Skeletal muscle tissue (tissue), 4 donors: ENCODE results near the gene RGS5. TPM values are rescaled to one million over a fixed set of nuclear protein-coding genes. Genes with fewer than 3 reads are reported as not detected.

Experiments
- H3K27ac ChIP-seq: one replicate; pipeline ENCODE4 v1.7.0; 2013; ENCODE audit warnings: mild to moderate bottlenecking, low read depth, low read length, inconsistent platforms
- H3K27me3 ChIP-seq, 3 donors: one replicate each; pipeline ENCODE4 v1.7.0; 2013; ENCODE audit warnings: low read length in 3 of 3; ENCODE audit not compliant: control insufficient read depth in 3 of 3, insufficient read depth in 3 of 3
- H3K36me3 ChIP-seq, 3 donors: one replicate each; pipeline ENCODE4 v1.7.0; 2013; ENCODE audit warnings: low read length in 3 of 3; ENCODE audit not compliant: control insufficient read depth in 3 of 3, insufficient read depth in 3 of 3
- H3K4me1 ChIP-seq, 3 donors: one replicate each; pipeline ENCODE4 v1.7.0; 2013; ENCODE audit warnings: low read length in 3 of 3, mild to moderate bottlenecking in 3 of 3; ENCODE audit not compliant: control insufficient read depth in 3 of 3, insufficient read depth in 3 of 3
- H3K4me3 ChIP-seq, 3 donors: one replicate each; pipeline ENCODE4 v1.7.0; 2013; ENCODE audit warnings: low read length in 3 of 3
- H3K9ac ChIP-seq, 3 donors: one replicate each; pipeline ENCODE4 v1.7.0; 2013; ENCODE audit warnings: low read length in 3 of 3, mild to moderate bottlenecking in 3 of 3, moderate library complexity in 2 of 3, low read depth in 1 of 3
- H3K9me3 ChIP-seq, 3 donors: one replicate each; pipeline ENCODE4 v1.7.0; 2013; ENCODE audit warnings: low read length in 3 of 3; ENCODE audit not compliant: control insufficient read depth in 3 of 3
- total RNA-seq: library from RNA; depleted of rRNA; stranded (reverse); fragments of >200 nt; gene quantifications from one replicate; pipeline ENCODE4 v1.2.3, GENCODE V29; 2014
- donor health status: Osteomylitis.

RGS5 gene
- total RNA-seq, 1 donor from 2014 or later = 7.8 TPM

DNA sequence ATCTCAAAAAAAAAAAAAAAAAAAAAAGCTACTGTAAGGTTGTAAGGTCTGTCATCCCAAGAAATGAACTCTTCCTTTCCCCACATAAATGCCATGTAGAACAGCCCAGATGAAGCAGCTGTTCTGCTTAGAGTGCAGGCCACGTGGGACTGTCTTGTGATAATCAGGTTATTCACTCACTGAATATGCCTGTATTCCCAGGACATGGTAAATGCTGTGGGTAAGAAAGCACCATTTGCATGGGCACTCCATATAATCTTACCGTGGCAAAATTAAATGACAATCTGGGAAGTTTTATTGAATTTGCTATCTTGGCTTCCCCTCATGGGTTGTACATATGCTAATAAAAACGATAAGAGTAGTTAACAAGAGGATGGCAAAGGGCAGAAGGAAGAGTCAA, 13.8 kb downstream of the RGS5 start:
- no peak overlapping the region for H3K4me3 ChIP-seq
- H3K9me3 ChIP-seq = no peaks in the 10 kb centered on the region
- no peaks in the 10 kb centered on the region for H3K27me3 ChIP-seq
- H3K4me1 ChIP-seq = no peaks in the 10 kb centered on the region
- H3K27ac ChIP-seq = no peak overlapping the region
- no peaks in the 10 kb centered on the region for H3K36me3 ChIP-seq
- H3K9ac ChIP-seq = no peak overlapping the region

DNA sequence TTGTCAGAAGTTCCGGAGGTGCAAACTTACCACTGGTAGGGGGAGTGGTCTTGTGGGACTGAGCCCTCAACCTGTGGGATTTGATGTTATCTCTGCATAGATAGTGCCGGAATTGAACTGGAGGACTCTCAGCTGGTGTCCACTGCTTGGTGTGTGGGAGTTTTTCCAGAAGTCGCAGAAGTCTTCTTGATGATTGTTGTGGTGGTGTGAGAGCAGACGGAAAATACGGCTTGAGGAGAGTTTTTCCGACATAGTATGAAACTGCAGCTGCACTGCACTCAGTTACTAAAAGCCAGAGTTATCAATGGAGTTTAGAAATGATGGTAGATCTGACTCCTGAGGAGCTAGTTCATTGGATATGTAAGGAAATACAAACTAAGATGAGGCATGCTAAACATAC, 14.9 kb downstream of the RGS5 start:
- Histone ChIP-seq H3K9ac (no peak overlapping the region), H3K27me3 (no peaks in the 10 kb centered on the region), H3K4me3 (no peak overlapping the region), H3K27ac (no peak overlapping the region), H3K4me1 (no peaks in the 10 kb centered on the region), H3K9me3 (no peaks in the 10 kb centered on the region), H3K36me3 (no peaks in the 10 kb centered on the region)

DNA sequence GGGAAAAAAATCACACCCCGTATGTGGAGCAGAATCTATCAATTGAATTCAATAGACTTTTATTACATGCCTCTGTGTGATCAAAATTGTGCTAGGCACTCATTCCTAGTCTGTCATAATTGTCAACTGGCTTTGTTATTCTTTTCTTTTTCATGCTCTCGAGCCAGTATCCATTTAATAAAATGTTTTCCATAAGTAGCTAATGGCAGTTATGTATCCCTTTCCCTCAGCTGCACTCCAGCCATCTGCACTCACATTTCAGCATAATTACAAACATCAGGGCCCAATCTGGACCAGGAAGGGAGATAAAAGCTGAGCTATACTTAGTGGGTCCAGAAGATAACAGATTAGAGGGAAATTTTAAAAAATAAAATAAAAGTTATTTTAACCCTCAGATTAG, 15.9 kb downstream of the RGS5 start:
- no peak overlapping the region for H3K4me3 ChIP-seq
- no peak overlapping the region for H3K9ac ChIP-seq
- no peaks in the 10 kb centered on the region for H3K9me3 ChIP-seq
- H3K4me1 ChIP-seq = no peaks in the 10 kb centered on the region
- no peak overlapping the region for H3K27ac ChIP-seq
- H3K27me3 ChIP-seq = no peaks in the 10 kb centered on the region
- H3K36me3 ChIP-seq = no peaks in the 10 kb centered on the region

DNA sequence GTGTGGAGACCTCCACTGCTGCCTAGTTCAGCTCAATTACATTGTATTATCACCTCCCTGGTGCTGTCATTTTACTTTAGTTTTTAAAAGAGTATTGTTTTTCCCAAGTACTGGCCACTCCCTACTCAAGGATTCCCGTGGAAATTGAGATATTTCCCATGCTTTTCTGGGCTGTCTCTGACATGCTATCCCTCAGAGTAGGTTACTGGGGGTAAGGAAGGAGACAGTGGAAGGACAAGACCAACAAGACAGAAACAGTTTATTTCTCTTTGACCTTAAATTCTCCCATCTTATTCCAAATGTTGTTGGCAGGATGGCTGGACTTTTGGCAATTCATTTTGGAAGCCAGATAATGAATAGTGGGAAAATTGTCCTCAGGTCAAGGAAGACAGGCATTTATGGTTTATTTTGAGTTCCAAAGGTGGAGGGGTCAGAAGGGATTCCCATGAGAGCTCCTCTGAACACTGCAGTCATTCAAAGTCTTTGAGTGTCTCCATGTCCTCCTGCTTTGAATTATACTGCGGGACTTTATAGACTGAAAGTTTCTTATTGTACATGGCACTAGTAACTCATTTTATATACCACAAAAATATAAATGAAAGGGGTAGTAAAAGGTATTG, 20.3 kb downstream of the RGS5 start:
- Histone ChIP-seq H3K4me1 (no peaks in the 10 kb centered on the region), H3K9ac (no peak overlapping the region), H3K27me3 (no peaks in the 10 kb centered on the region), H3K27ac (no peak overlapping the region), H3K9me3 (no peaks in the 10 kb centered on the region), H3K4me3 (no peak overlapping the region), H3K36me3 (no peaks in the 10 kb centered on the region)

DNA sequence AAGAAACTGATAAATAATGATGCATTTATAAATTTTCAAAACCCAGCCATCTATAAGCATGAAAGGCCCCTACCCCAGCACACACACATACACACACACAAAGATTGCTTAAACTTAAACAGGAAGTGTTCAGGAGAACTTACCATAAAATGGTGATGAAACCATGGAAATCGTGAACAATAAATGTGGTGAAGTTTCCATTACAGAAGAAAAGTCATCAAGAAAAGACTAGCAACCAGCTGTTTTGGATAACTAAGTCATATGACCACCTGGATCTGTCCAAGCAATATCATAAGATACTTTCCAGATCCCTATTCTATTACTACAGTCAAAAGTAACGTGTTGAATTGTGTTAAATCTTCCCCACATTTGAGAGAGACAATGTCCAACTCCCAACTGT, 24.1 kb downstream of the RGS5 start:
- Histone ChIP-seq H3K9me3 (no peaks in the 10 kb centered on the region), H3K27me3 (no peaks in the 10 kb centered on the region), H3K27ac (no peak overlapping the region), H3K4me1 (no peaks in the 10 kb centered on the region), H3K36me3 (no peaks in the 10 kb centered on the region), H3K9ac (no peak overlapping the region), H3K4me3 (no peak overlapping the region)

DNA sequence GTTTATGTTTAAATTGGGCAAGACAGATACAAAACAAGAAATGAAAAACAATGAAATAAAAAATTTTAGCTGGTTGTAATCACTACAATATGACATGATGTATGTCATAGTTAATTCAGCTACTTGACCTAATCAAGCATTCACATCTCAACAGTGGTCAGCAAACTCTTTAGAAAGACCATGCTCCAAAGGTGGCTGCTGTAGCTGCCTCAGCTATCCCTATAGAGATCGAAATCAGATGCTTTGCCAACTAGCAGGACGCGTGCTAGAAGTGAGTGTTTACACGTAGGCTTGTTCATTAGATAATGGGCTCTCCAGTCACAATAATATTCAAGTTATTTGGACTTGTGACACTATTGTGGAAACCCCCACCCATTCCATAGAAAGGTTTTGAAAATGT, 25.9 kb downstream of the RGS5 start:
- Histone ChIP-seq H3K9me3 (no peaks in the 10 kb centered on the region), H3K27me3 (no peaks in the 10 kb centered on the region), H3K36me3 (no peaks in the 10 kb centered on the region), H3K4me1 (peaks cover 0 to 2% (median 0%) of the 10 kb centered on the region in 3 donors), H3K9ac (no peak overlapping the region), H3K4me3 (no peak overlapping the region), H3K27ac (no peak overlapping the region)

DNA sequence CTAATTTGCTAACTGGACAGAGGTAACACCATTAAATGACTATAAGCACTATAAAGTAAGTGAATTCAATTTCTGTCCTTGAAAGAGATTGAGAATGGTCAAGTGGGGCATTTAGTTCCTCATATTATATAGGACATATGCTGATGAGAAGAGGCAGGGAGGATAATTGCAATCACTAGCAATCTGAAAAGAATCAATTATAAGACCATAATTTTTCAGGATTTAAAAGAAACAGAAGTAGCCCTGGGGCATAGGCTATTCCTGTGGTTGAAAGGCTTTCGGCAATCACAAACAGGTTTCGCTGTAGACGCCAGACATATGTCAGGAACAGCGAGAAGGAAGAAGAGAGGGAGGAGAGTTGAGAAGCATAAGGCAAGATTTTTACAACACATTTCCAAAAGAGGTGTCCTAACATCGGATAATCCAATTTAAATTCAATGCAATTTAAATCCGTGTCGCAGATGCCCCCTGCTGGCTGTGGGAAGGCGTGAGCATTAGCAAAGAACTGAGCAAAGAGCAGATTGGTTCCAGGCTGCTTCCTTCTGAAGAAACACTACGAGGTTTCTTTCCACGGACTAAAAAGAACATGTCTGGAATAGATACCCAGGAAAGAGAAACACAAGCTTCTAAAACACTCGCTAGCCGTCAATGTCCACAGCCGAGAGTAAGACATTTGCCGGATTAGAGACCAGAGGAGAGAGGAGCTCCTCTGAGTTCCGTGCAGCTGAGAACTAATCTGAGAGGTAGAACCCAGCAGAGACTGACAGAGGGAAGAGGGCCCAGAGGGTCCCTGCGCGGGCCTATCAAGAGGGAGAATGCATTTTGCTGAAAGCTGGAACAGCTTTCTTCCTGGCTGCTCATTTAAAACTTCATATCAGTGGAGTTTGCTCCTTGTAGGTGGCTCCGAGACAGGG, 27.9 kb downstream of the RGS5 start:
- Histone ChIP-seq H3K27me3 (no peaks in the 10 kb centered on the region), H3K4me1 (peaks cover 0 to 4% (median 0%) of the 10 kb centered on the region in 3 donors), H3K4me3 (peak overlapping the region in 1 of 3 donors; percentile 15), H3K36me3 (no peaks in the 10 kb centered on the region), H3K9me3 (no peaks in the 10 kb centered on the region), H3K9ac (peak overlapping the region in 1 of 3 donors; percentile 46), H3K27ac (no peak overlapping the region)

DNA sequence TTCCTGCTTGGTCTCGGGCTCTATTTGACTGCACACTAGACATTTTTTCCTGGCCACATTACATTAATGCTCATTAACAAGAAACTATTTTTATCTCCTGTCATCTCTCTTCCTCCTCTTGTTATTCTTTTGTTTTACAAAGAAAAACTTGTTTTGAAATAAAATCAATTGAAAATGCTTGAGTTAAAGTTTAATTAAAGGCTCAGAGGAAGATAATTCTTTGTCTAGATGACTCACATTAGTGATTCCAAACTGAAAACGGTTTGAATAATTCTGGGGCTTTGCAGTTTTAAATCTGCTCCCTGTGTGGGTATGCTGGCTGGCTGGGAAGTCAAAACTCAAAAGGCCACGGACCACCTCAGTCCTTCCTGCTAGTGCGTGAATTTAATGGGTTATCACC, 29.6 kb downstream of the RGS5 start:
- Histone ChIP-seq H3K27ac (no peak overlapping the region), H3K4me1 (peaks cover 3 to 4% (median 3%) of the 10 kb centered on the region in 3 donors), H3K4me3 (peak overlapping the region in 1 of 3 donors; percentile 14), H3K9ac (no peak overlapping the region), H3K9me3 (no peaks in the 10 kb centered on the region), H3K27me3 (no peaks in the 10 kb centered on the region), H3K36me3 (no peaks in the 10 kb centered on the region)

DNA sequence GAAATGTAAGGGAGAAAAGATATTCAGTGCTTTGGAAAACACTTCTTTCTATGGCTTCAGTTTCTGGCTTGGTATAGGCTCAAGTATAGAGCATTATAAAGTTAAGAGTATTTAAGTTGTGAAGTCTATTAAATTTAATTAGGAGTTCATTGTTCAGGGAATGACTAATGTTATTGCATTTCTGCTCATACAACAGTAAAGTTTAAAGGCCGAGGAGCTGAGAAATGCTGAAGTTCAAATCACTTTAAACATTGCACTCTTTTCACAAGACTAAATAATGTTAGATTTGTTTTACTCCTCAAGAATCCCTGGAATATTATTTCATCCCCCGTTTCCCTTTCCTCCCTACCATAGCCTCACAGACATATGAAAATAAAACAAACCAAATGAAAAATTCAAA, 30.1 kb downstream of the RGS5 start:
- Histone ChIP-seq H3K36me3 (no peaks in the 10 kb centered on the region), H3K9ac (no peak overlapping the region), H3K4me3 (no peak overlapping the region), H3K4me1 (peaks cover 3 to 9% (median 4%) of the 10 kb centered on the region in 3 donors), H3K27me3 (no peaks in the 10 kb centered on the region), H3K9me3 (no peaks in the 10 kb centered on the region), H3K27ac (no peak overlapping the region)

DNA sequence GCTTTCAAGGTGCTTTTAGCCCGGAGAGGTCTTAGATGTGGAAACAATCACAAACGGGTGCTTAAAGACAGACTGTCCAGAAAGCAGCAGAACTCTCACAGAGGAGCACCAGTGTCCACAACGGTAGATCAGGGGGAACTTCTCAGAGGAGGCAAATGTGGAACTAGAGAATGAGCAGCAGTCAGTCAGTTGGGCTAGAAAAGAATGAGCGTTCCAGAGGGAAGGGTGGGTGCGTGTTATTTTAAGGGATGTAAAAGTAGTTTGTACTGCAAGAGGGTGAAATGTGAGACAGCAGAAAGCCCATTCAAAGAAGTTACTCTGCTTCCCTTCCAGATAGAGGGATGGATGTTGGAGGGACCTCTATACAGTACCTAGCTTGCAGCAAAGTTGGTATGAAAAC, 30.9 kb downstream of the RGS5 start:
- Histone ChIP-seq H3K27ac (no peak overlapping the region), H3K4me3 (no peak overlapping the region), H3K9ac (no peak overlapping the region)

More for the DNA sequence above, 30.9 kb downstream of the RGS5 start:
- Histone ChIP-seq H3K9me3 (no peaks in the 10 kb centered on the region), H3K4me1 (peaks cover 3 to 10% (median 4%) of the 10 kb centered on the region in 3 donors), H3K36me3 (no peaks in the 10 kb centered on the region), H3K27me3 (no peaks in the 10 kb centered on the region)
